Breast epithelium (tissue), 3 donors: ENCODE results near the gene ZNF664.

Source experiments
- CTCF ChIP-seq, 3 donors: fragments of 450-650 bp; IDR thresholded peaks; one replicate each; pipeline ENCODE4 v1.5.1; 2016 to 2017; ENCODE audit warnings: antibody characterized with exemption in 3 of 3, mild to moderate bottlenecking in 3 of 3, moderate library complexity in 3 of 3
- POLR2AphosphoS5 ChIP-seq, 3 donors: sonication (generic); formaldehyde crosslinking; IDR thresholded peaks; one replicate each; pipeline ENCODE4 v1.6.1; 2017; ENCODE audit warnings: antibody characterized with exemption in 3 of 3

GRCh38 chr12:123944696-123945095 lies 28.3 kb upstream of the ZNF664 start:
- TF ChIP-seq CTCF (IDR thresholded peaks at IDR 0.05) (no peak), POLR2AphosphoS5 (IDR thresholded peaks at IDR 0.05) (no peak)
